WTC11 (cell line): Measurements from ENCODE around the gene UNC5A. TPM values are rescaled to one million over a fixed set of nuclear protein-coding genes. Genes with fewer than 3 reads are reported as not detected.

Experiments used
- ATAC-seq: fragments of 200-7000 bp; cut with Tn5 transposase; 2 replicates; pipeline ENCODE4 v1.10.0; 2021; ENCODE audit warnings: mild to moderate bottlenecking, moderate library complexity
- CTCF ChIA-PET: fragments of 300-600 bp; sonication (Branson Sonifier 250); formaldehyde crosslinking; loops from one replicate; lab custom pipeline; 2021; ENCODE audit warnings: antibody characterized with exemption; lab: Charles Lee
- POLR2A ChIA-PET: fragments of 350-600 bp; sonication (Branson Sonifier 250); formaldehyde crosslinking; loops from one replicate; lab custom pipeline; 2021; ENCODE audit warnings: antibody characterized with exemption; lab: Charles Lee
- DNase-seq: peaks from one replicate; pipeline ENCODE4 v3.0.0; 2021; ENCODE audit warnings: low spot score
- H3K27ac Mint-ChIP-seq: 2 replicates; pipeline ENCODE4 v1.8.0; 2021; ENCODE audit warnings: mixed read lengths
- H3K27me3 Mint-ChIP-seq: 2 replicates; pipeline ENCODE4 v1.8.0; 2021; ENCODE audit warnings: low read depth, mild to moderate bottlenecking, moderate library complexity, mixed read lengths
- H3K36me3 Mint-ChIP-seq: 2 replicates; pipeline ENCODE4 v1.8.0; 2021; ENCODE audit warnings: mixed read lengths
- H3K4me1 Mint-ChIP-seq: 2 replicates; pipeline ENCODE4 v1.8.0; 2022; ENCODE audit warnings: mixed read lengths
- H3K4me3 Mint-ChIP-seq: 2 replicates; pipeline ENCODE4 v1.8.0; 2021; ENCODE audit warnings: mild to moderate bottlenecking, moderate library complexity, mixed read lengths
- H3K9me3 Mint-ChIP-seq: 2 replicates; pipeline ENCODE4 v1.8.0; 2021; ENCODE audit warnings: mixed read lengths
- ARID4B ChIP-seq: sonication (generic); formaldehyde crosslinking; IDR thresholded peaks from 2 replicates; pipeline ENCODE4 v1.8.0; 2023; ENCODE audit warnings: missing genetic modification reagents, mild to moderate bottlenecking, borderline replicate concordance
- CBFB ChIP-seq: sonication (generic); formaldehyde crosslinking; IDR thresholded peaks from 2 replicates; pipeline ENCODE4 v1.8.1; 2022; ENCODE audit warnings: mild to moderate bottlenecking, low read depth, missing genetic modification reagents
- CTCF ChIP-seq: fragments of 200-600 bp; IDR thresholded peaks from 2 replicates; pipeline ENCODE4 v1.8.0; 2022; ENCODE audit warnings: antibody characterized with exemption
- E2F4 ChIP-seq: sonication (generic); formaldehyde crosslinking; IDR thresholded peaks from 2 replicates; pipeline ENCODE4 v1.8.1; 2022; ENCODE audit warnings: low read depth, mild to moderate bottlenecking, moderate library complexity, missing genetic modification reagents, borderline replicate concordance
- ERG ChIP-seq: fragments of 250-450 bp; sonication (Bioruptor Pico); IDR thresholded peaks from 2 replicates; pipeline ENCODE4 v1.8.0; 2021; ENCODE audit warnings: mild to moderate bottlenecking
- GABPB1 ChIP-seq: sonication (generic); formaldehyde crosslinking; IDR thresholded peaks from 2 replicates; pipeline ENCODE4 v1.8.1; 2023; ENCODE audit warnings: mild to moderate bottlenecking, missing genetic modification reagents
- IRF2 ChIP-seq: sonication (generic); formaldehyde crosslinking; IDR thresholded peaks from 2 replicates; pipeline ENCODE4 v1.8.0; 2022; ENCODE audit warnings: low read depth, missing genetic modification reagents, borderline replicate concordance
- MAX ChIP-seq: sonication (generic); formaldehyde crosslinking; IDR thresholded peaks from 2 replicates; pipeline ENCODE4 v1.8.0; 2022; ENCODE audit warnings: mild to moderate bottlenecking, missing genetic modification reagents
- MLX ChIP-seq: sonication (generic); formaldehyde crosslinking; IDR thresholded peaks from 2 replicates; pipeline ENCODE4 v1.8.1; 2023; ENCODE audit warnings: mild to moderate bottlenecking, missing genetic modification reagents, moderate library complexity
- MYBL2 ChIP-seq: sonication (generic); formaldehyde crosslinking; IDR thresholded peaks from 2 replicates; pipeline ENCODE4 v1.8.1; 2023; ENCODE audit warnings: mild to moderate bottlenecking, moderate library complexity, missing genetic modification reagents
- NR2C2 ChIP-seq: sonication (generic); formaldehyde crosslinking; IDR thresholded peaks from 2 replicates; pipeline ENCODE4 v1.8.0; 2022; ENCODE audit warnings: mild to moderate bottlenecking, missing genetic modification reagents
- RELA ChIP-seq: sonication (generic); formaldehyde crosslinking; IDR thresholded peaks from 2 replicates; pipeline ENCODE4 v1.8.1; 2022; ENCODE audit warnings: missing genetic modification reagents, mild to moderate bottlenecking, borderline replicate concordance
- SOX15 ChIP-seq: fragments of 250-450 bp; sonication (Bioruptor Pico); IDR thresholded peaks from 2 replicates; pipeline ENCODE4 v1.9.0; 2021; ENCODE audit warnings: mild to moderate bottlenecking
- ZMAT4 ChIP-seq: fragments of 250-450 bp; sonication (Bioruptor Pico); IDR thresholded peaks from 2 replicates; pipeline ENCODE4 v1.9.0; 2021; ENCODE audit warnings: mild to moderate bottlenecking
- ZNF396 ChIP-seq: fragments of 250-450 bp; sonication (Bioruptor Pico); IDR thresholded peaks from 2 replicates; pipeline ENCODE4 v1.8.0; 2021; ENCODE audit warnings: mild to moderate bottlenecking, moderate library complexity, borderline replicate concordance
- ZNF416 ChIP-seq: fragments of 250-450 bp; sonication (Bioruptor Pico); IDR thresholded peaks from 2 replicates; pipeline ENCODE4 v1.9.0; 2021; ENCODE audit warnings: mild to moderate bottlenecking, inconsistent platforms
- ZNF423 ChIP-seq: fragments of 250-450 bp; sonication (Bioruptor Pico); IDR thresholded peaks from 2 replicates; pipeline ENCODE4 v2.1.2; 2022; ENCODE audit warnings: mild to moderate bottlenecking, moderate library complexity
- total RNA-seq: library from RNA; stranded (reverse); gene quantifications from 3 replicates; pipeline ENCODE4 v1.2.3, GENCODE V29; 2021

UNC5A gene
- total RNA-seq, 1 experiment from 2014 or later, result 10.2 TPM

GRCh38 chr5:176810687-176811501 lies 535 bp downstream of the UNC5A start:
- no peak for ATAC-seq

GRCh38 chr5:176812269-176813259 lies 2.2 kb downstream of the UNC5A start:
- H3K36me3 Mint-ChIP-seq, result no peaks in the 10 kb centered on the region
- ATAC-seq, result peak; percentile 10; the same call in 1 of the 2 replicates
- TF ChIP-seq E2F4 (CRISPR knock-in tag) (no peak), ZNF416 (CRISPR knock-in tag) (no peak), CTCF (peak; percentile 58), MLX (CRISPR knock-in tag) (no peak), ZNF423 (CRISPR knock-in tag) (0 out of 2 replicates have a peak, but pooled peaks have one; percentile 19), RELA (CRISPR knock-in tag) (no peak), ERG (CRISPR knock-in tag) (no peak), SOX15 (no peak), MAX (CRISPR knock-in tag) (peak; percentile 77), CBFB (CRISPR knock-in tag) (0 out of 2 replicates have a peak, but pooled peaks have one; percentile 15)
- TF ChIP-seq, all 79 proteins: peak for 4
- Mint-ChIP-seq H3K9me3 (no peaks in the 10 kb centered on the region), H3K27ac (no peak overlapping the region), H3K4me3 (no peak overlapping the region), H3K27me3 (peaks cover 56% of the 10 kb centered on the region), H3K4me1 (peaks cover 50% of the 10 kb centered on the region)
- ChIA-PET CTCF (interaction anchor here (0.6 to 3.5 kb wide), 22 partner anchors 13 to 165 kb away, joined by 3 to 34 read pairs (median 4); partner anchors contain the start of genes HK3 and TSPAN17), POLR2A (interaction anchor here (0.5 to 0.6 kb wide), 3 partner anchors 20 to 492 kb away, joined by 3 to 4 read pairs (median 4); no protein-coding TSS in a partner anchor)
- peak; percentile 76 for DNase-seq

More at GRCh38 chr5:176810687-176811501, 535 bp downstream of the UNC5A start:
- peaks cover 64% of the 10 kb centered on the region for H3K27me3 Mint-ChIP-seq
- peak overlapping the region; percentile 86 for H3K4me3 Mint-ChIP-seq
- H3K36me3 Mint-ChIP-seq, result no peaks in the 10 kb centered on the region
- ChIA-PET POLR2A (no interaction called here), CTCF (interaction anchor here (1.2 to 3.5 kb wide), 4 partner anchors 24 to 150 kb away, joined by 3 to 34 read pairs (median 11); no protein-coding TSS in a partner anchor)
- no peak overlapping the region for H3K27ac Mint-ChIP-seq
- DNase-seq, result no peak
- TF ChIP-seq MYBL2 (CRISPR knock-in tag), result no peak
- TF ChIP-seq IRF2 (CRISPR knock-in tag), result no peak
- TF ChIP-seq ARID4B (CRISPR knock-in tag), result no peak
- TF ChIP-seq GABPB1, result no peak
- no peak for TF ChIP-seq ZNF396 (CRISPR knock-in tag)
- no peak for TF ChIP-seq NR2C2 (CRISPR knock-in tag)
- no peak for TF ChIP-seq RELA (CRISPR knock-in tag)
- no peak for TF ChIP-seq ZMAT4 (CRISPR knock-in tag)
- no peaks in the 10 kb centered on the region for H3K9me3 Mint-ChIP-seq
- H3K4me1 Mint-ChIP-seq, result peaks cover 41% of the 10 kb centered on the region
